HuH-7.5 (cell line): Measurements from ENCODE around the gene DSG3.
"Not testable (repeated sequence)": the region's sequence is repeated elsewhere in the genome, so short reads cannot be mapped to it uniquely, and the experiment has no call there.

Source experiments
- DNase-seq: peaks from one replicate; pipeline ENCODE4 v3.0.0; 2011; ENCODE audit warnings: low spot score

The DSG3 gene

DNA sequence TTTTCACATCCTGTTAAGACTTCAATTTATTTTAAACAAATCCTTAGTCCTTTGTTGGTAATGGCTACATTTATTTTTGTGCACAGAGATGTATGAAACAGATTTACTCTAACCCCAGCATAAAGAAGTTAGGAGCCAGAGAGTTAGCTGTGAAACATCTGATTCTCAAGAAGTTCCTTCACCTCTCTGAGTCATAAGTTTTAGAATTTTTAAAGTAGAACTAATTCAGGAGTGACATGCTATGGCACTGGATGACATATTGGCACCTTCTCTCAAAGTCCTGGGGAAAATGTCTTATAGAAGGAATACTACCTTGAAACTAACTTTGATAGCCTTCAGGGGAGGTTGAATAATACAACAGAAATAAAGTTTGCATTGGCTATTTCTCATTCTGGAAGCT, 44.0 kb downstream of the DSG3 start:
- DNase-seq, result no peak

GRCh38 chr18:31492671-31493070, 45.1 kb downstream of the DSG3 start:
- DNase-seq, result no peak

- no peak for DNase-seq
Observed at GRCh38 chr18:31493171-31493570, 45.6 kb downstream of the DSG3 start.

GRCh38 chr18:31493941-31494340, 46.4 kb downstream of the DSG3 start:
- no peak for DNase-seq

DNA sequence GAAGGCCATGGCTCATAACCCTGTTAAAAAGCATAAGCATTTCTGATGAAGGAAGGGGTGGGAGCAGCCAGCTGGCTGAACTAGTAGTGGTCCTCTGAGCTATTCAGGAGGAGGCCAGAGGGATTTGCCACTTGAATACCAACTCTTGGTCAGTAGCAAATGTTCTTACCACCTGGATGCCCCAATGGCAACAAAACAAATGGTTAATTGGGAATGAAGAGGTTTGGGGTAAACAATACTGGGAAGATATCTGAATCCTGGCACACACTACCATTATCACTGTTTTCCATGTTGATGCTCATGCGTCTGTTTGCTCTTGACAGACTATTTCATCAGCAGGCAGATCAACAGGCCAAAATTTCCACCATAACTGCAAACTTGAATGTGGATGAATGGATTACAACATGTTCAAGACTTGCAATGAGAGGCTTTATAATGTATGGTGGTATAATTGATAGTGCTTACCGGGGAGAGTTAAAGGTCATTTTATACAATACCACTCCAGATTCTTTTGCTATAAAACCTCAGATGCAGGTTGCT, 47.2 kb downstream of the DSG3 start:
- DNase-seq, result not testable (repeated sequence)

GRCh38 chr18:31497404-31497835, 49.9 kb downstream of the DSG3 start:
- no peak for DNase-seq

DNA sequence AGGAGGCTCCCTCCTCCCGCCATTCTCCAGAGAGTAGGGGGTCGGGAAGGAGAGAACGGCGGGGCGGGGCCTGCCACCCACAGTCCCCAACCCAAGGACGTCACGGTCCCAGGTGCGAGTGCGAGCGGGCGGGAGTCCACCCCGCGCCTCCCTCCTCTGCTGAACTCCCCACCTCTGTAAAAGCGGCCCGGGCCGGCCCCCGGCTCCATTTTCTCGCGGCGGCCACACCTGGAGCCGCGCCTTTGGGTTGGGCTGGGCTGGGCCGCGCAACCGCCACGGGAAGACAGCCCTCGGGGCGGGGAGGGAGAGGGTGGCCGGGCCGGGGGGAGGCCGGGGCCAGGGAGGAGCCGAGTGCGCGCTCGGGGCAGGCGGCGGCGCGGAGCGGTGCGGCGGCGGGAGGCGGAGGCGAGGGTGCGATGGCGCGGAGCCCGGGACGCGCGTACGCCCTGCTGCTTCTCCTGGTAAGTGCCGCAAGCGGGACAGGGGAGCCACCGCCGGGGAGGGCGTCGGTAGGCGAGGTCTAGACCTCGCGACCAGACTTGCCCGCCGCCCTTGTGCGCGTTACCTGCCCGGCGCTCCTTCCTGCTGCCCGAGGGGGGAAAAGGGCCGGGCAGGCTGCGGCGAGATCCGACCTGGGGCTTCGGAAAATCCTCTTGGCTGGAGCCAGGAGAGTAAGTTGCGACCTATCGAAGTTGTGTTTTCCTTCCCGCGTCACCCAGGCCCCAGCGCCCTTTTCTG, 50.5 kb downstream of the DSG3 start, which contains the start of gene DSG2:
Gene DSG2 (plus strand): TSS at position 342 of the 738 bp plus-strand sequence. CDS start 75 bp downstream, at position 417.
- peak; percentile 38 for DNase-seq

- DNase-seq, result no peak
Observed at GRCh38 chr18:31498574-31499524, 51.3 kb downstream of the DSG3 start.

DNA sequence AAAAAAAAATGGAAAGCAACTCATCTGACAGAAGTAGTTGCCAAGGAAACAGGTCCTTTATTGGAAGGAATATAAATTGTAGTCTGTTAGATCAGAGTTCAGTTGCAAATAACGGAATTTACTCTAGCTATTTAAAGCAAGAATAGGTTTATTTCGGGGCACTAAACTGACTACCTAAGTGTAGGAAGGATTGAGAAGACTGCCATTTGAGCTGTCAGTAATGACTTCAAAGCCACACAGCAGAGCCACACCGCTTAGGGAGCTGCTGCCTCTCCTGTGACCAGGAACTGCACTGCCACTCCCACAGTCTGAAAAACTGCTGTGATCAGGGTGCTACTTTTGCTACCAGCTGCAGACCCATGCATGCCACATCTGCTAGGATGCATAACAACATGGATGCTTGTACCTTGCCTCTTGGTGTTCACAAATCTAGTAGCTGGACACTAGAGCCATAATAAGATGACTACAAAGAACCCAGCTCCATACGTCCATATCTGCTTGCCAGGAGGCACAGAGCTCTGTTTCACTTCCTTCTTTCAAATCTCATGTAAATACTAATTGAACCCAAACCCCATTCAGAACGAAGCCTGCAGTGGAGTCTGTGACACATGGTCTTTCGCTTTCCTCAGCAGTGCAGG, 52.6 kb downstream of the DSG3 start:
- DNase-seq, result no peak

- DNase-seq, result no peak
Observed at GRCh38 chr18:31503011-31503410, 55.5 kb downstream of the DSG3 start.

DNA sequence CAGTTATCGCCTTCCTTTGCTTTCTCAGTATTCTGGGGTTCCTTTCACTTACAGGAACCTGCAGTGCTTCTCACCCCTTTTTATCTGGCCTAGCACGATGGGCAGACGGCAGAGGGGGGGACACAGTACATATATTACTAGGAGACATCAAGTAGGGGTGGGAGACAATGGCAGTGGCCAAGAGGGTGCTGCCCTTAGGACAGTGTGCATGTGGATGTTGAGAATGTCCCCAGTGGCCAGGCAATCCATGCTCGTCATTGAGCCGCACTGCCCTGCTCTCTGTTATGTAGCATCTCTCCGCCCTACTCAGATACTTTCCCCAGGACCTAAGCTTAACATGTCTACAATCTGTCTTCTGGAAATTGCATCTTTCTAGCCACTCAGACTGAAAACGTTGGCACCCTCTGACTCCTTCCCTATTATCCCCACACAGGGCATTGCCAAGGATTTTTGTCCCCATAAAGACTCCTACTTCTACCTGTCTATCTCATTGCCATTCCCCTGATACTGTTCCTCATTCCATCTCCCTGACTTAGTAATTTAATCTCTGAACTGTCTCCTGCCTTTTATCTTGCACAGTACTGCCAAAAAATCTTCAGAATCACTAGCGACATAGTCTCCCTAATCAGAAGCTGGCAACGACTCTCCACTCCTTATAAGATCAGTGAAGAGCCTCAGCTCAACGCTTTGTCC, 57.1 kb downstream of the DSG3 start:
- DNase-seq, result no peak

DNA sequence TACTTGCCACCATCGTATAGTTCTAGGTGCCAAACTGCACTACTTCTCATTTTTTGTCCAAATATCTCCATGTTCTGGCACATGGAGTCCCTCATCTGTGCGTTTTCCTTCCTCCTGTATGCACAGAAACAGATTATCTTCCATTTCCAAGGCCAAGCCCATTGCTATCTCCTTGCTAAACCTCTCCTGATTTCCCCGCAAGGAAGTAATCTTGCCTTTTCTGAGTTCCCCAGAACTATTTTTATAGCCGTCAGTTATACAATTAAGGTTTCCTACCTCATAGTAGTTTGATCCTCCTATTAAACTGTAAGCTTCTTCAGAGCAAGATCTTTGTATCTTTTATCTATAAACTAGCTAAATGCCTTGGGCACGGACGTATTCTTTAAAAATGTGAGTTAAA, 57.6 kb downstream of the DSG3 start:
- DNase-seq, result no peak

DNA sequence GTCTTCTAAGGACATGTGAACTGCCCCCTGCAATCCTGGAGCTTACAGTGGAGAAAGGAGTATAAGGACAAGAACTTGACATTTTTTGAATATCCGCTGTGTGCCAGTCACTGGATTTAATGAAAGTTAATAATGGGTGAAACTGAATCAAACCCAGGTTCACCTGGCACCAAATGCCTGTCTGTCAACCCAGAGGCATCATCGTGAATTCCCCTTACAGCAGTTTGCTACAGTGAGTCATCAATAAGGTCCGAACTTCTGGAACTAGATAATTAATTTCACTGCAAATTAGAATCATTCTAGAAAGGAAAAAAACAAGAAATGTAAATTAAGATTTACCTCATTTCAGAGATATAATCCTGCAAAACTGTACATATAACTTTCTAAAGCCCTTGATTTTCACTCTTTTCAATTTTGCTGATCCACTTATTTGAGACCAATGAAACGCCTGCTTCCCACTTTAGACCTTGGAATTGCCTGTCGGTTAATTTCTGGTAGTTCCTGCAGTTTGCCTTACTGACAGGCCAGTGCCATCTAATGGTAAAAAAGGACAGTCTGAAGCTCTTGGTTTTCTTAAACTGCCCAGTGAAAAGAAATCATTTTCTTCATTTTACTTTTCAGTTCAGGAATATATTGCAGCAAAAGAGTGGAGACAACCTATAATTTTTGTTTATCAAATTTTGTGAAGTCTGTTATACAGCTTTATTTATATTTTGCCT, 58.6 kb downstream of the DSG3 start:
- no peak for DNase-seq

GRCh38 chr18:31507124-31507523, 59.6 kb downstream of the DSG3 start:
- DNase-seq, result not testable (repeated sequence)

GRCh38 chr18:31508781-31509180, 61.2 kb downstream of the DSG3 start:
- DNase-seq, result no peak

- DNase-seq, result no peak
Observed at GRCh38 chr18:31509571-31509970, 62.0 kb downstream of the DSG3 start.

DNA sequence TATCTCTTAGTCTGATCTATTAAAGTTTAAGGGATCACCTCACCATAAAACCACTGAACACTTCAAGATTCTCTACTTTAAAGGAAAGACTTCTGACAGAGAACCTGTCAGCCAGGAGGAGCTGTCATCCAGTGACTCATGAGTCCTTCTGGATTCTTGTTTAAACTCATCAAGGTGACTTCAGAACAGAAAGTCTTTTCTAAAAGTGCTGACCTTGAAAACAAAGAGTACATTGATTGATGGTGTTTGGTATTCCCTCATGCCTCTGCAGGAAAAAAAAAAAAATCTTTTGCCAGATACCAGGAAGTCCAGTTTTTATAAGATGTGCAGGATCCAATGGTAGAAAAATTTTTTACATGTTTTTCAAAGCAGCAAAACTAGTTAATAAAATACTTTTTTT, 62.8 kb downstream of the DSG3 start:
- no peak for DNase-seq

DNA sequence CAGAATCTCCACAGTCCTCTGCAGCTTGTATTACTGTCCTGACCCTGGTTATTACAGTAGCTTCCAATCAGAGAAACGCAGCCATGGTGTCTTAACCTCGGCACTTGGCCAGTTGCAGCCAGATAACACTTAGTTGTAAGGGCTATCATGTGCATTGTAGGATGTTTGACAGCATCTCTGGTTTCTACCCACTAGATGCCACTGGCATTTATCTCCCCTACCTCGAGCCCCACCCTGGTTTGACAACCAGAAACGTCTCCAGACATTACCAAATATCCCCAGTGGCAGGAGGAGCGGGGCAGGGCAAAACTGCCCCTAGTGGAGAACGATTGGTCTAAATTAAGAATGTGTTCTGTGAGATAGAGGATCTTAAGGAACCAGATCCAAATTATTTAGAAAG, 63.6 kb downstream of the DSG3 start:
- no peak for DNase-seq

DNA sequence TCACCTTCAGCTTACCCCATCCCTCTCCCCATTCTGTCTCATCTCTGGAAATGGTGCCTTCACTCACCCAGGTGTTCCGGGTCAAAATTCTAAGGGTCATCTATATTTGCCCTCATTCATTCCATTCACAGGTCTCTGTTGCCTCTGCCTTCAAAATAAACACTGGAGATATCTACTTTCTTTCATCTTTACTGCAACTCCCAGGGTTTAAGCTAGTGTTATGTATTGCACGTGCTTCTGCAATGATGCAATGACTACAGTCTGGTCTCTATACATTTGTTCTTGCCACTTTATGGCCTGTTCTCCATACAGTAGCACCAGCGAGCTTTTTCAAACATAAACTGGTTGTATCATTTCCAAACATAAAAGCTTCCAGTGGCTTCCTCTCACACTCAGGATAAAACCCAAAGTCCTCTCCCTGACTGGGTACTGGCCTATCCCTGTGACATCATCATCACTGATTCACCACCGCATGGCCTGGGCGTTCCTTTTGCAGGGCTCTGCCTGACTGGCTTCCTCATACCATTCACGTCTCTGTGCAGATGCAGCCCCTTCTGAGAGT, 64.7 kb downstream of the DSG3 start:
- DNase-seq, result no peak

- DNase-seq, result no peak
Observed at GRCh38 chr18:31513189-31513935, 65.8 kb downstream of the DSG3 start.
